Measurements from ENCODE around the gene RYR1. TPM values are rescaled to one million over a fixed set of nuclear protein-coding genes. Genes with fewer than 3 reads are reported as not detected.

Gene RYR1
- total RNA-seq, 1 experiment from 2014 or later: 0.45 TPM

DNA sequence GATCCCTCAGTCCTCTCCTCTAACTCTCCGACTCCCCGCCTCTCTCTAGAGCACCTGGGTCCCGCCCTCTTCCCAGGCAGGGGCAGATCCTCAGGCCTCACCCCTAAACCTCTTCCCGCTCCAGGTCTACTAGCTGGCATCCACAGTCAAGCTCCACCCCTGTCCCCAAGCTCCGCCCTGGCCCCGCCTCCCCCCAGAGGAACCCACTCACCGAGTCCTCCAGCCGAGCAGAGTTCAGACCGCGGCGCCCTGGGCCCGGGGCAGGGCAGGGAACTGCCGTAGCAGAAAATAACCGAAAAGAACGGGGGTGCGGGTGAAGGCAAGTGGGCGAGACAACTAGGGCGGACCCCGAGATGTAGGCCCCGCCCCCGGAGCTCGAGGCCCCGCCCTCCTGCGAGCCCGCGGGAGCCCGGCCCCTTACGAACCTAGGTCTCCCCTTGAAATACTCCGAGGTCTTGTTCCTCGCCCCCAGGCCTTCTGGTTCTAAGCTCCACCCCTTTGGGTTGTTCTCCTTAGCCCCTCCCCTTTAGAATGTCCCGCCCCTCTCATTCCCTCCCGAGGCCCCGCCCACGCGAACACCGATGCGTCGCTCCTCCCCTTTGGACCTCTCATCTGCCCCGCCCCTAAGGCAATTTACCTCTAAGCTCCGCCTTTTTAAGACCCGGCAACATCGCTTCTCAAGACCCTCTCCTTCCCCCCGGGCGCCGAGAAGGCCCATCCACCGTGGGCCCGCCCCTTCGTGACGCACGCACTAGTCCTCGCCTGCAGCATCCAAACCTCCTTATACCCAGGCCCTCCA is 45.7 kb upstream of the RYR1 start, which contains the start of gene GGN:
GGN (minus strand) TSS at position 485 of the 799 bp plus-strand sequence. CDS start 773 bp downstream, outside the sequence.
- no peaks in the 10 kb centered on the region for H3K36me3 ChIP-seq (ENCODE audit: insufficient read depth, low read length)
- H3K79me2 ChIP-seq (ENCODE audit: low read length): no peaks in the 10 kb centered on the region
- no peaks in the 10 kb centered on the region for H3K9me3 ChIP-seq (ENCODE audit: low read length)
- no peaks in the 10 kb centered on the region for H4K20me1 ChIP-seq (ENCODE audit: insufficient read depth, low read depth, low read length)
- no peak within 1 kb of the TSS for H3K9ac ChIP-seq (ENCODE audit: low read length)
- H3K9me2 ChIP-seq (replicated peaks; ENCODE audit: insufficient read depth, low read length): no peaks in the 10 kb centered on the region
- no peak within 1 kb of the TSS for H2AFZ ChIP-seq (ENCODE audit: low read length)
- peaks cover 11% of the 10 kb centered on the region for H3K4me1 ChIP-seq (ENCODE audit: low read length)
- peak within 1 kb of the TSS; percentile 52 for H3K4me2 ChIP-seq (ENCODE audit: low read depth, low read length, poor library complexity, severe bottlenecking)
- H3K4me3 ChIP-seq (ENCODE audit: low read length): peak within 1 kb of the TSS; percentile 47
- no peaks in the 10 kb centered on the region for H3K27me3 ChIP-seq (ENCODE audit: low read length)
- H3K27ac ChIP-seq (ENCODE audit: low read length): no peak within 1 kb of the TSS
- peak; percentile 95 for DNase-seq

DNA sequence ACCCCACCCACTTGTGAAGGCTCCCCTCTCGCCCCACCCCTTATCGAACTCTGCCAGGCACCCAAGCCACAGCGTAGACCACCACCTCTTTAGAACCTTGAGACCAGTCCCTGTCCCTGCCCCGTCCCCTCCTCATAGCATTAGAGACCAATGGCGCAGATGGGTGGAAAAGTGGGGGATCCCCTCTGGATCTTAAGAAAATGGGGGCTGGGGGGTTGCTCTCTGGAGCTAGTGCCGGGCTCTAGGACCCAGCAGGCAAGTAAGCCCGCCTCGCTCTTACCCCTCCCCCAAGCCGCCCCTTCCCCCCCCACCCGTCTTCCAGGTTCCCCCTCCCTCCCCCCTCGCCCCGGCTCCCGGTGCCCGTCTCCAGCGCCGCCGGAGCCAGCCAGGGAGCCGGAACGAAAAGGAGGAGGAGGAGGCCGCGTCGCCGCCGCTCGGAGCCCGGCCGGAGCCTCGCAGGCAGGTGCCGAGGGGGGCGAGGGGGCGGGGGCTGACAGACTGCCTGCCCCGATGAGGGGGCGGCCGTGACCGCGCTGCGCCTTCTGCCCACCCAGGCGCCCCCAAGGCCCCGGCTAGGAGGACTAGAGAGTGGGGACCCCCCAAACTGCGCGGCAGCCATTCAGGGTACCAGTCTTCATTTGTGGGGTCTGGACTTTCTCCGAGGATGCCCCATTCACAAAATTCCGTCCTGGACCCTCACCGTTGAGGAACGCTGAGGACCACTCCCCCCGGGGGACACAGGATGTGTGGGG is 45.0 kb upstream of the RYR1 start, which contains the start of gene SPRED3:
SPRED3 (plus strand) TSS at position 349 of the 752 bp plus-strand sequence. CDS start 1,606 bp downstream, outside the sequence.
- Histone ChIP-seq H3K36me3 (ENCODE audit: insufficient read depth, low read length) (no peaks in the 10 kb centered on the region), H3K79me2 (ENCODE audit: low read length) (no peaks in the 10 kb centered on the region), H3K9me2 (replicated peaks; ENCODE audit: insufficient read depth, low read length) (no peaks in the 10 kb centered on the region), H3K4me2 (ENCODE audit: low read depth, low read length, poor library complexity, severe bottlenecking) (peak within 1 kb of the TSS; percentile 52), H3K27ac (ENCODE audit: low read length) (no peak within 1 kb of the TSS), H3K9ac (ENCODE audit: low read length) (no peak within 1 kb of the TSS), H2AFZ (ENCODE audit: low read length) (no peak within 1 kb of the TSS), H3K27me3 (ENCODE audit: low read length) (no peaks in the 10 kb centered on the region), H3K4me1 (ENCODE audit: low read length) (peaks cover 11% of the 10 kb centered on the region), H3K4me3 (ENCODE audit: low read length) (peak within 1 kb of the TSS; percentile 47), H4K20me1 (ENCODE audit: insufficient read depth, low read depth, low read length) (no peaks in the 10 kb centered on the region), H3K9me3 (ENCODE audit: low read length) (no peaks in the 10 kb centered on the region)
- DNase-seq: no peak

DNA sequence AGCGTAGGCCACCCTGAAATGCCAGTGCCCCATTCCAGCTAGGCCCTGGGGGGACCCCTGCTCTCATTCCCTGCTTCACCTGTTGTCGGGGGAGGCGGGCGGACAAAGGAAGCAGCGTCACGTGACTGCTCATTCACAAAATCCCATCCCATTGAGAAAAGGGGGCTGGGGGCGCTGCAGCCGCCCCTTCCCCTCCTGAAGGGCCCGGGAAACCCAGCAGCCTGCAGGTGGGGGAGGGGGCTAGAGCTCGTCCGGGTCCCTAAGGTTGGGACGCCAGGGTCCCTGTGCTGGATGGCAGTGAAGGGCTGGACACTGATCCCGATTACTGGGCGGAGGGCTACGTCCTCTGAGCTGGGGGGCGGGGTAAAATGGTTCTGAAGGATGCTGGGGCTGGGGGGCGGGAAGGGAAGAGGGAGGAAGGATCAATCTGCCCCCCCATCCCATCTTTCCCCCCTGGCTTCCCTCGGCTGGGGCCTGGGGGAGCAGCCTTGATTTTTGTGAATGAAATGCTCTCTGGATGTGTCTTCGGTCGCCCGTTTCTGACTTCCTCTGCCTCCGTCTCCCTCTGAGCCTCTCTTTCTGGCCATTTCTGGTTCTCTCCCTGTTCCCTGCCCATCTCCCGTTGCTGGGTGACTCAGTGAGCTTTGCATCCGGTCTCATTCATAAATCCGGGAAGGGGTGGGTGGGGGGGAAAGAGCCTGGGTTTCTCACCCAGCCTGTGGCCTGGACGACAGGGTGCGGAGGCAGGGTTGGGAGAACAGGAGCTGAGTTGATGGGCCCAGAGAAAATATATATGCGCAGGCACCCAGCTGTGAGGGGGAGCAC is 44.2 kb upstream of the RYR1 start:
- Histone ChIP-seq H3K9me3 (ENCODE audit: low read length) (no peaks in the 10 kb centered on the region), H3K4me1 (ENCODE audit: low read length) (peaks cover 11% of the 10 kb centered on the region), H4K20me1 (ENCODE audit: insufficient read depth, low read depth, low read length) (no peaks in the 10 kb centered on the region), H3K4me3 (ENCODE audit: low read length) (no peak overlapping the region), H3K9me2 (replicated peaks; ENCODE audit: insufficient read depth, low read length) (no peaks in the 10 kb centered on the region), H3K4me2 (ENCODE audit: low read depth, low read length, poor library complexity, severe bottlenecking) (no peak overlapping the region), H3K79me2 (ENCODE audit: low read length) (no peaks in the 10 kb centered on the region), H3K9ac (ENCODE audit: low read length) (no peak overlapping the region), H3K27me3 (ENCODE audit: low read length) (no peaks in the 10 kb centered on the region), H3K27ac (ENCODE audit: low read length) (no peak overlapping the region), H3K36me3 (ENCODE audit: insufficient read depth, low read length) (no peaks in the 10 kb centered on the region), H2AFZ (ENCODE audit: low read length) (no peak overlapping the region)
- DNase-seq: no peak

DNA sequence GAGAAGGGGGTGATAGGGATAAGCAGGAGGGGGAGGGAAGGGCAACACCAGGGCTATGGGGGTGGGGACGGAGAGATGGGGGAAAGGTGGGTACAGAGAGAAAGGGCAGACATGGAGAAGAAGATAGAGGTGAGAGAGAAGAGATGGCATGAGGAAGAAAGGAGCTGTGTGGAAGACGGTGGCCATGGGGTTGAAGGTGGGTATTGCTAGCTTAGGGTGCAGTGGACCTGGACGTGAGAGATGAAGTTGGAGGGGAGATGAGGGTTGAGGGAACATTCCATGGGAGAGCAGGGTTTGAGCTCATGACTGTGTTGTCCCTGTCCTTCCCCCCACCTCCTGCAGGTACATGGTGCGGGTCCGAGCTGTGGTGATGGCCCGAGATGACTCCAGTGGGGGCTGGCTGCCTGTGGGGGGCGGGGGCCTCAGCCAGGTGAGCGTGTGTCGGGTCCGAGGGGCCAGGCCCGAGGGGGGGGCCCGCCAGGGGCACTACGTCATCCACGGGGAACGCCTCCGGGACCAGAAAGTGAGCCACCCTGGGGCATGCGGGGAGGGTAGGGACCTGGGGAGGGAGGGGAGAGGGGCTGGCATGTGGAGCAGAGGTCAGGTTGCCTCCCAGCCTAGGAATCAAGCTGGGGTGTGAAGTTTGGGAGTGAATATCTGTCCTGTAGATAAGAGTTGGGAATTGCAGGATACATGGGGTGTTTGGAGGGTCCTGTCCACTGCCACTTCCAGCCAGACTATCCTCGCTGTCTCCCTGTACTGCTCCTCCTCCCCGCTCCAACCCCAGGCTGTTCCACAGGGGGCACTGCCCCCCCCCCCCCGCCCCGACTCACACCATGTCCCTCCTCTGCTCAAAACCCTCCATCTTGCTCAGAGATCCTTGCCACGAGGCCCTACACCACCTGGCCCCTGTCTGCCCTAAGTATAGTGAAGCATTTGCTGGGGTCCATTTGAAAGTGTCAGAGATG is 43.2 kb upstream of the RYR1 start:
- DNase-seq: no peak
- no peaks in the 10 kb centered on the region for H3K27me3 ChIP-seq (ENCODE audit: low read length)
- no peak overlapping the region for H3K4me2 ChIP-seq (ENCODE audit: low read depth, low read length, poor library complexity, severe bottlenecking)
- no peak overlapping the region for H2AFZ ChIP-seq (ENCODE audit: low read length)
- H3K9me3 ChIP-seq (ENCODE audit: low read length): no peaks in the 10 kb centered on the region
- no peak overlapping the region for H3K27ac ChIP-seq (ENCODE audit: low read length)
- H3K9me2 ChIP-seq (replicated peaks; ENCODE audit: insufficient read depth, low read length): no peaks in the 10 kb centered on the region
- no peaks in the 10 kb centered on the region for H3K36me3 ChIP-seq (ENCODE audit: insufficient read depth, low read length)
- H3K4me3 ChIP-seq (ENCODE audit: low read length): no peak overlapping the region
- no peaks in the 10 kb centered on the region for H4K20me1 ChIP-seq (ENCODE audit: insufficient read depth, low read depth, low read length)
- no peaks in the 10 kb centered on the region for H3K79me2 ChIP-seq (ENCODE audit: low read length)
- peaks cover 11% of the 10 kb centered on the region for H3K4me1 ChIP-seq (ENCODE audit: low read length)
- H3K9ac ChIP-seq (ENCODE audit: low read length): no peak overlapping the region

DNA sequence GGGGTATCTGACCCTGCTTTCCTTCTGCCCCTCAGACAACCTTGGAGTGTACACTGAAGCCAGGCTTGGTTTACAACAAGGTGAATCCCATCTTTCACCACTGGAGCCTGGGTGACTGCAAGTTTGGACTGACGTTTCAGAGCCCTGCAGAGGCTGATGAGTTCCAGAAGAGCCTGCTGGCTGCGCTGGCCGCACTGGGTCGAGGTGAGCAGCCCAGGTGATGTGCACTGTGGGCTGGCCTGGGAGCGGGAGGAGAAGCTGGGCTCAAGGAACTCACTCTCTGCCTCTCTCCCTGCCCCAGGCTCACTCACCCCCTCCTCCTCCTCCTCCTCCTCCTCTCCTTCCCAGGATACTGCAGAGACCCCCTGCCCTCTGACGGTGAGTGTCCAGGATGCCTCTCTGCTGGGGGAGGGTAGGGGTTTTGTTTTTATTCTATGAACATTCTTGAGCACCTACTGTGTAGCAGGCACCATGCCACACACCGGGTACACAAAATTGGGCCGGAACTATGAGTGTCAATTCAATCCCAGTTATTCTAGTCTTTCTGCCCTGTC is 41.5 kb upstream of the RYR1 start:
- DNase-seq: no peak
- H3K9ac ChIP-seq (ENCODE audit: low read length): no peak overlapping the region

DNA sequence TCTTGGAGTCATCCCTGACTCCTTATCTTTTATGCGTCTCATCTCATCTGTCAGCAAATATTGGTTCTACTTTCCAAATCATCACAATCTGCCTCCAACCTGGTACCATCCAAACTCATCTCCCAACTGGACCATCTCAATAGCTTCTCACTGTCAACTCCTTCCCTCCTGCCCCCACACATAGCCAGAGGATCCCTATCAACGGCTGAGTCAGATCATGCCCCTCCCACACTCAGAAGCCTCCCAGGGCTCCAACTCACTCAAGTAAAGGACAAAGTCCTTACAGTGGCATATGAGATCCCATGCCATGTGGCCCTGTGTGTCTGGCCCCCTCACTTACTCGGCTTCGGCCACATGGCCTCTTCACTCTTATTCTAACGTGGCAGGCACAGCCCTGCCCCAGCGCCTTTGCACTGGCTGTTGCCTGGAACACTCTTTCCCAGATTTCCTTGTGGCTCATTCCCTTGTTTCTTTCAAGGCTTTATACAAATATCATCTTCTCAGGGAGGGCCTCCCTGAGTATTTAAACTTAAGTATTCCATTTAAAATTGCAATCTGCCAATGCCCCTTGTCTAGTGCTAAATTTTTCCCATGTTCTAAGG is 40.7 kb upstream of the RYR1 start:
- H3K9me3 ChIP-seq (ENCODE audit: low read length): no peaks in the 10 kb centered on the region
- H3K9me2 ChIP-seq (replicated peaks; ENCODE audit: insufficient read depth, low read length): no peaks in the 10 kb centered on the region
- no peak overlapping the region for H3K4me3 ChIP-seq (ENCODE audit: low read length)
- no peak overlapping the region for H3K9ac ChIP-seq (ENCODE audit: low read length)
- no peaks in the 10 kb centered on the region for H3K36me3 ChIP-seq (ENCODE audit: insufficient read depth, low read length)
- no peak for DNase-seq
- no peaks in the 10 kb centered on the region for H3K79me2 ChIP-seq (ENCODE audit: low read length)
- no peak overlapping the region for H3K4me2 ChIP-seq (ENCODE audit: low read depth, low read length, poor library complexity, severe bottlenecking)
- no peak overlapping the region for H3K27ac ChIP-seq (ENCODE audit: low read length)
- peaks cover 4% of the 10 kb centered on the region for H3K4me1 ChIP-seq (ENCODE audit: low read length)
- no peaks in the 10 kb centered on the region for H3K27me3 ChIP-seq (ENCODE audit: low read length)
- no peaks in the 10 kb centered on the region for H4K20me1 ChIP-seq (ENCODE audit: insufficient read depth, low read depth, low read length)
- H2AFZ ChIP-seq (ENCODE audit: low read length): no peak overlapping the region

More for the DNA sequence above, 41.5 kb upstream of the RYR1 start:
- Histone ChIP-seq H3K36me3 (ENCODE audit: insufficient read depth, low read length) (no peaks in the 10 kb centered on the region), H3K27me3 (ENCODE audit: low read length) (no peaks in the 10 kb centered on the region), H3K9me3 (ENCODE audit: low read length) (no peaks in the 10 kb centered on the region), H3K4me3 (ENCODE audit: low read length) (no peak overlapping the region), H3K9me2 (replicated peaks; ENCODE audit: insufficient read depth, low read length) (no peaks in the 10 kb centered on the region), H3K27ac (ENCODE audit: low read length) (no peak overlapping the region), H4K20me1 (ENCODE audit: insufficient read depth, low read depth, low read length) (no peaks in the 10 kb centered on the region), H3K79me2 (ENCODE audit: low read length) (no peaks in the 10 kb centered on the region), H3K4me1 (ENCODE audit: low read length) (peaks cover 11% of the 10 kb centered on the region), H2AFZ (ENCODE audit: low read length) (no peak overlapping the region), H3K4me2 (ENCODE audit: low read depth, low read length, poor library complexity, severe bottlenecking) (no peak overlapping the region)

DNA sequence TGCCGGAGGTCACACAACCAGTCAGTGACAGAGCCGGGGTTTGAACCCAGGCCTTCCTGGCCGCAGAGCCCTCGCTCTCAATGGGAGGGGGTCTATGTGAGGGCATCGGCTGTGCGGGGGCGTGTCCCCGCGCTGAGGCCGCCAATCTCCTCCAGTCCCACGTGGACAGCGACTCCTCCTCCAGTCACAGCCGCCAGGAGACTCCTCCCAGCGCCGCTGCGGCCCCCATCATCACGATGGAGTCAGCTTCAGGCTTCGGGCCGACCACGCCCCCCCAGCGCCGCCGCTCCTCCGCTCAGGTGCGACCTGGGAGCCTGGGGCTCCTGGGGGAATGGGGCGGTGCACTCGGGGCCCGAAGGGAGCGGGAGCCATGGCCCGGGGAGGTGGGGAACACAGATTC is 39.0 kb upstream of the RYR1 start:
- Histone ChIP-seq H3K79me2 (ENCODE audit: low read length) (no peaks in the 10 kb centered on the region), H3K27me3 (ENCODE audit: low read length) (no peaks in the 10 kb centered on the region), H3K9me3 (ENCODE audit: low read length) (no peaks in the 10 kb centered on the region), H3K4me3 (ENCODE audit: low read length) (no peak overlapping the region), H3K4me2 (ENCODE audit: low read depth, low read length, poor library complexity, severe bottlenecking) (no peak overlapping the region), H4K20me1 (ENCODE audit: insufficient read depth, low read depth, low read length) (no peaks in the 10 kb centered on the region), H3K9me2 (replicated peaks; ENCODE audit: insufficient read depth, low read length) (no peaks in the 10 kb centered on the region), H3K9ac (ENCODE audit: low read length) (no peak overlapping the region), H3K4me1 (ENCODE audit: low read length) (no peaks in the 10 kb centered on the region), H3K27ac (ENCODE audit: low read length) (no peak overlapping the region), H3K36me3 (ENCODE audit: insufficient read depth, low read length) (no peaks in the 10 kb centered on the region), H2AFZ (ENCODE audit: low read length) (no peak overlapping the region)
- no peak for DNase-seq

All from Karpas-422 (cell line).